BE2C (cell line): ENCODE data around the gene ANKRD37.

Source experiments
- DNase-seq: peaks from one replicate; pipeline ENCODE4 v3.0.0-alpha.2; 2020
- H3K27me3 ChIP-seq: fragments of 250-450 bp; sonication (Bioruptor Pico); 2 replicates; pipeline ENCODE4 v1.5.1; 2020; ENCODE audit warnings: mild to moderate bottlenecking
- H3K36me3 ChIP-seq: fragments of 250-450 bp; sonication (Bioruptor Pico); 2 replicates; pipeline ENCODE4 v1.5.1; 2020; ENCODE audit warnings: mild to moderate bottlenecking
- H3K4me1 ChIP-seq: fragments of 250-450 bp; sonication (Bioruptor Pico); 2 replicates; pipeline ENCODE4 v1.5.1; 2020
- H3K4me3 ChIP-seq: 2 replicates; pipeline ENCODE4 v1.5.1; 2011; ENCODE audit warnings: low read depth, low read length
- H3K9me3 ChIP-seq: fragments of 250-450 bp; sonication (Bioruptor Pico); 2 replicates; pipeline ENCODE4 v1.5.1; 2020
- CTCF ChIP-seq: IDR thresholded peaks from 2 replicates; pipeline ENCODE4 v1.5.1; 2012; ENCODE audit warnings: mild to moderate bottlenecking, low read depth, low read length

Gene ANKRD37

GRCh38 chr4:185429660-185430059 lies 33.0 kb downstream of the ANKRD37 start:
- no peak for DNase-seq
- no peaks in the 10 kb centered on the region for H3K4me1 ChIP-seq
- no peak for TF ChIP-seq CTCF
- H3K27me3 ChIP-seq = no peaks in the 10 kb centered on the region
- H3K36me3 ChIP-seq = no peaks in the 10 kb centered on the region
- H3K9me3 ChIP-seq = no peaks in the 10 kb centered on the region
- H3K4me3 ChIP-seq = no peak overlapping the region

GRCh38 chr4:185435466-185435865 lies 38.8 kb downstream of the ANKRD37 start:
- no peaks in the 10 kb centered on the region for H3K36me3 ChIP-seq
- no peak for TF ChIP-seq CTCF
- no peak for DNase-seq
- H3K27me3 ChIP-seq = no peaks in the 10 kb centered on the region
- no peaks in the 10 kb centered on the region for H3K4me1 ChIP-seq
- no peaks in the 10 kb centered on the region for H3K9me3 ChIP-seq
- no peak overlapping the region for H3K4me3 ChIP-seq

- TF ChIP-seq CTCF = no peak
- DNase-seq = no peak
- Histone ChIP-seq H3K27me3 (no peaks in the 10 kb centered on the region), H3K36me3 (no peaks in the 10 kb centered on the region), H3K4me1 (no peaks in the 10 kb centered on the region), H3K9me3 (no peaks in the 10 kb centered on the region), H3K4me3 (no peak overlapping the region)
Measured at GRCh38 chr4:185437809-185438208, 41.2 kb downstream of the ANKRD37 start.

- no peaks in the 10 kb centered on the region for H3K4me1 ChIP-seq
- H3K9me3 ChIP-seq = no peaks in the 10 kb centered on the region
- H3K4me3 ChIP-seq = no peak overlapping the region
- H3K27me3 ChIP-seq = no peaks in the 10 kb centered on the region
- DNase-seq = no peak
- H3K36me3 ChIP-seq = no peaks in the 10 kb centered on the region
- TF ChIP-seq CTCF = no peak
Measured at GRCh38 chr4:185441479-185441878, 44.8 kb downstream of the ANKRD37 start.

GRCh38 chr4:185445209-185445608 lies 48.6 kb downstream of the ANKRD37 start:
- TF ChIP-seq CTCF = no peak
- Histone ChIP-seq H3K9me3 (no peaks in the 10 kb centered on the region), H3K27me3 (no peaks in the 10 kb centered on the region), H3K4me3 (no peak overlapping the region), H3K4me1 (no peaks in the 10 kb centered on the region), H3K36me3 (no peaks in the 10 kb centered on the region)
- no peak for DNase-seq
